HEK293T (cell line): Measurements from ENCODE around the gene TNFRSF9.

Experiments used
- CTCF ChIA-PET: fragments of 350-600 bp; formaldehyde crosslinking; extraction: SDS; loops from one replicate; lab custom pipeline; 2021; ENCODE audit warnings: antibody characterized with exemption, inconsistent platforms; lab: Yijun Ruan, JAX
- POLR2A ChIA-PET: fragments of 350-600 bp; formaldehyde crosslinking; extraction: SDS; loops from one replicate; lab custom pipeline; 2020; ENCODE audit warnings: antibody characterized with exemption, inconsistent platforms; lab: Yijun Ruan, JAX
- DNase-seq: peaks from one replicate; pipeline ENCODE4 v3.0.0; 2012; ENCODE audit warnings: mixed read lengths; ENCODE audit errors: extremely low spot score
- ARNT ChIP-seq: fragments of 450-650 bp; IDR thresholded peaks from 2 replicates; pipeline ENCODE4 v1.6.1; 2017; ENCODE audit warnings: mild to moderate bottlenecking
- BHLHE40 ChIP-seq: fragments of 450-650 bp; IDR thresholded peaks from 2 replicates; pipeline ENCODE4 v1.6.1; 2016; ENCODE audit warnings: mild to moderate bottlenecking, moderate library complexity, borderline replicate concordance
- CTBP1 ChIP-seq: fragments of 450-650 bp; IDR thresholded peaks from 2 replicates; pipeline ENCODE4 v1.6.1; 2016; ENCODE audit warnings: borderline replicate concordance
- ELF4 ChIP-seq: fragments of 450-650 bp; IDR thresholded peaks from 2 replicates; pipeline ENCODE4 v1.6.1; 2017; ENCODE audit warnings: antibody characterized with exemption
- FOXA1 ChIP-seq: fragments of 450-650 bp; IDR thresholded peaks from 2 replicates; pipeline ENCODE4 v1.6.1; 2016; ENCODE audit warnings: mild to moderate bottlenecking
- FOXK2 ChIP-seq: fragments of 450-650 bp; IDR thresholded peaks from 2 replicates; pipeline ENCODE4 v1.6.1; 2016; ENCODE audit warnings: mild to moderate bottlenecking
- FOXM1 ChIP-seq: fragments of 450-650 bp; IDR thresholded peaks from 2 replicates; pipeline ENCODE4 v1.6.1; 2017; ENCODE audit warnings: mild to moderate bottlenecking, borderline replicate concordance
- HDGF ChIP-seq: fragments of 450-650 bp; IDR thresholded peaks from 2 replicates; pipeline ENCODE4 v1.6.1; 2017; ENCODE audit warnings: antibody characterized with exemption, borderline replicate concordance
- L3MBTL2 ChIP-seq: fragments of 450-650 bp; conservative IDR thresholded peaks from 2 replicates; pipeline ENCODE4 v1.6.1; 2016; ENCODE audit warnings: mild to moderate bottlenecking
- LEF1 ChIP-seq: fragments of 450-650 bp; IDR thresholded peaks from 2 replicates; pipeline ENCODE4 v1.6.1; 2017; ENCODE audit warnings: mild to moderate bottlenecking, borderline replicate concordance
- NFRKB ChIP-seq: fragments of 450-650 bp; IDR thresholded peaks from 2 replicates; pipeline ENCODE4 v1.6.1; 2016; ENCODE audit warnings: mild to moderate bottlenecking, moderate library complexity
- SP1 ChIP-seq: fragments of 450-650 bp; IDR thresholded peaks from 2 replicates; pipeline ENCODE4 v1.6.1; 2017
- SUZ12 ChIP-seq: fragments of 450-650 bp; IDR thresholded peaks from 2 replicates; pipeline ENCODE4 v1.6.1; 2016; ENCODE audit warnings: mild to moderate bottlenecking
- TARDBP ChIP-seq: fragments of 450-650 bp; IDR thresholded peaks from 2 replicates; pipeline ENCODE4 v1.6.1; 2016
- ZNF384 ChIP-seq: fragments of 450-650 bp; IDR thresholded peaks from 2 replicates; pipeline ENCODE4 v1.6.1; 2016
- TF ChIP-seq, protein P1 (sequence below): fragments of 450-650 bp; IDR thresholded peaks from 2 replicates; pipeline ENCODE4 v1.6.1; 2016

The TNFRSF9 gene

GRCh38 chr1:7940745-7941436, at the start of gene TNFRSF9:
Gene TNFRSF9 (minus strand): TSS chr1:7940839. CDS start chr1:7939994, 845 bp downstream.
- TF ChIP-seq SUZ12 = no peak
- TF ChIP-seq ARNT = no peak
- TF ChIP-seq BHLHE40 = no peak
- TF ChIP-seq TARDBP = no peak
- no peak for TF ChIP-seq HDGF
- no peak for TF ChIP-seq ZNF384
- no peak for TF ChIP-seq L3MBTL2
- TF ChIP-seq LEF1 = no peak
- TF ChIP-seq CTBP1 = no peak
- no peak for TF ChIP-seq NFRKB
- TF ChIP-seq ELF4 = no peak
- TF ChIP-seq FOXK2 = no peak
- TF ChIP-seq, protein P1, sequence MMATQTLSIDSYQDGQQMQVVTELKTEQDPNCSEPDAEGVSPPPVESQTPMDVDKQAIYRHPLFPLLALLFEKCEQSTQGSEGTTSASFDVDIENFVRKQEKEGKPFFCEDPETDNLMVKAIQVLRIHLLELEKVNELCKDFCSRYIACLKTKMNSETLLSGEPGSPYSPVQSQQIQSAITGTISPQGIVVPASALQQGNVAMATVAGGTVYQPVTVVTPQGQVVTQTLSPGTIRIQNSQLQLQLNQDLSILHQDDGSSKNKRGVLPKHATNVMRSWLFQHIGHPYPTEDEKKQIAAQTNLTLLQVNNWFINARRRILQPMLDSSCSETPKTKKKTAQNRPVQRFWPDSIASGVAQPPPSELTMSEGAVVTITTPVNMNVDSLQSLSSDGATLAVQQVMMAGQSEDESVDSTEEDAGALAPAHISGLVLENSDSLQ = no peak
- no peak for TF ChIP-seq SP1
- TF ChIP-seq FOXA1 = no peak
- no peak for TF ChIP-seq FOXM1
- peak; percentile 22 for DNase-seq
- CTCF ChIA-PET = interaction anchor here (0.6 to 1.1 kb wide), 2 partner anchors 35 to 94 kb away, joined by 4 read pairs; no protein-coding TSS in a partner anchor
- POLR2A ChIA-PET = interaction anchor here (1.2 to 2.3 kb wide), 4 partner anchors 8 to 236 kb away, joined by 4 to 10 read pairs (median 6); partner anchors contain the start of gene PARK7

DNA sequence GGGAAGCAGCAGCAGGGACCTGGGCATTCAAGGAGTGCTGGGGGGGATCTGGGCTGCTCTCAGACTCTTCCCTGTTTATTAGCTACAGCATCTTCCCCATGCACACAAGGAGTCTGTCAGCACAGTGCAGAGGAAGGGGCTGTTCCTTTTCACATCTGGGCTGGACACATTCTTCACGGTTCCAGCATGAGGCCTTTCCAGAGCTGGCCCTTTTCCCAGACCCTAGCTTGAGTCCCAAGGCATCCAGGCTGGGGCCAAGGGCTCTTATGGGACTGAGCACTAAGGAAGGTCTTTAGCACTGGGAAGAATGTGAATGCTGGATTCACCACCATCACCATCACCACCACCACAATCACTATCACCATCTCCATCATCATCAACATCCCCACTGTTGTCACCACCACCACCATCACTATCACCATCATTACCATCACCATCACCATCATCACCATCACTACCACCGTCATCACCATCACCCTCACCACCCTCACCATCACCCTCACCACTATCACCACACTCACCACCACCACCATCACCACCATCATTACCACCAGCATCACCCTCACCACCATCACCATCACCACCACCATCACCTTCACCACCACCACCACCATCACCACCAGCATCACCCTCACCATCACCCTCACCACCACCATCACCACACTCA, 49.3 kb upstream of the TNFRSF9 start:
- CTCF ChIA-PET = interaction anchor here (0.6 to 2.1 kb wide), 3 partner anchors 15 to 38 kb away, joined by 3 to 10 read pairs (median 4); no protein-coding TSS in a partner anchor
- POLR2A ChIA-PET = no interaction called here

GRCh38 chr1:7988576-7988975, 47.9 kb upstream of the TNFRSF9 start:
- CTCF ChIA-PET = interaction anchor here (2.1 kb wide), 1 partner anchor 14 kb away, joined by 10 read pairs; no protein-coding TSS in a partner anchor
- DNase-seq = no peak
- POLR2A ChIA-PET = no interaction called here
- TF ChIP-seq BHLHE40 (no peak), NFRKB (no peak), HDGF (no peak), ELF4 (no peak), ZNF384 (no peak), TARDBP (no peak), LEF1 (no peak), SP1 (no peak), SUZ12 (no peak), CTBP1 (no peak), L3MBTL2 (no peak), FOXM1 (no peak), FOXK2 (no peak), FOXA1 (no peak), ARNT (no peak)
- TF ChIP-seq, protein P1 = no peak

More for the DNA sequence above, 49.3 kb upstream of the TNFRSF9 start:
- TF ChIP-seq ELF4 (no peak), FOXA1 (no peak), SP1 (no peak), LEF1 (no peak), ZNF384 (no peak), NFRKB (no peak)
- DNase-seq = no peak

DNA sequence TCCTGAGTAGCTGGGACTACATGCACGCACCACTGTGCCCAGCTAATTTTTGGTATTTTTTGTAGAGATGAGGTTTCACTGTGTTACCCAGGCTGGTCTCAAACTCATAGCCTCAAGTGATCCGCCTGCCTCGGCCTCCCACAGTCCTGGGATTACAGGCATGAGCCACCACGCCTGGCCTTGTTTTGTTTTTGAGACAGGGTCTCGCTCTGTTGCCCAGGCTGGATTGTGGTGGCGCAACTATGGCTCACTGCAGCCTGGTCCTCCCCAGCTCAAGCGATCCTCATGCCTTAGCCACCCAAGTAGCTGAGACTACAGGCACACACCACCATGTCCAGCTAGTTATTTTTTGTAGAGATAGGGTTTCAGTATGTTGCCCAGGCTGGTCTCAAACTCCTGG, 46.9 kb upstream of the TNFRSF9 start:
- TF ChIP-seq ZNF384 (no peak), FOXK2 (no peak), SP1 (no peak), FOXM1 (no peak), ARNT (no peak), LEF1 (no peak), CTBP1 (no peak), FOXA1 (no peak), HDGF (no peak), SUZ12 (no peak), ELF4 (no peak), TARDBP (no peak), NFRKB (no peak), L3MBTL2 (no peak), BHLHE40 (no peak)
- TF ChIP-seq, protein P1 = no peak
- DNase-seq = no peak
- ChIA-PET POLR2A (interaction anchor here (0.5 kb wide), 1 partner anchor 279 kb away, joined by 3 read pairs; no protein-coding TSS in a partner anchor), CTCF (no interaction called here)

DNA sequence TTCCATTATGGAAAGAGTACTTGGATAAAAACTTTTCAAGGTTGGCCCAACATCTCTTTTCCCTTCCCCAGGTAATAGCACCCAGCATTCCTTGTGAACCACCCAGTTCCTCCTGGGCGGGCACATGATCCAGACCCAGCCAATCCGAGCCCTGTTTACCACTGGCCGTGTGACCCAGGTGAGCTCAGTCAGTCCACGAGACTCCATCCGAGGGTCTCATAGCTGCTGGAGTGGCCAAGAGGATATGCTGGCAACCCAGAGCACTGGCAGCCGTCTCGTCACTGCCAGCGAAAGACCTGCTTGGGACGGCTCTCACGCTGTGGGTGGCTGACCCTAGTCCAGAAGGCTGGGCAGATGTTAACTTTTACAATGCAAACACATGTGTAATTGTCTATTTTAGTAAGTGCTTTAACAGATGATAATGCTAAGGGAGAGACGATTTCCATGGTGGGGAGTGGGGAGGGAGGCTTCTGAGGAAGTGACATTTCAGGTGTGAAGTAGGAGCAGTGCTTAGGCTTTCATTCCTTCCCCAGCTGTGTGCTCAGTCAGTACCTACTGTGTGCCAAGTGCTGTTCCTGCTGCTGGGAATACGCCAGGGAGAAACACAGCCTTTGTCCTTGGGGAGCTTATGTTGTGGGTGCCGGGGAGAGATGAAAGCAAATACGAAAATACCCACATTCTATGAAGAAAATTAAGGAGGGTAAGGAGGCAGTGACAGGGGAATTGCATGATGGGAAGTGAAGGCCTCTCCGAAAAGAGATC, 45.4 kb upstream of the TNFRSF9 start:
- CTCF ChIA-PET = no interaction called here
- DNase-seq = no peak
- TF ChIP-seq ARNT (no peak), SUZ12 (no peak), FOXK2 (no peak), HDGF (no peak), FOXM1 (no peak), NFRKB (no peak)
- POLR2A ChIA-PET = interaction anchor here (1.1 kb wide), 1 partner anchor 24 kb away, joined by 3 read pairs; no protein-coding TSS in a partner anchor
